ENCODE measurements around the gene MAST3.
"Not testable (repeated sequence)": the region's sequence is repeated elsewhere in the genome, so short reads cannot be mapped to it uniquely, and the experiment has no call there.

Gene MAST3

DNA sequence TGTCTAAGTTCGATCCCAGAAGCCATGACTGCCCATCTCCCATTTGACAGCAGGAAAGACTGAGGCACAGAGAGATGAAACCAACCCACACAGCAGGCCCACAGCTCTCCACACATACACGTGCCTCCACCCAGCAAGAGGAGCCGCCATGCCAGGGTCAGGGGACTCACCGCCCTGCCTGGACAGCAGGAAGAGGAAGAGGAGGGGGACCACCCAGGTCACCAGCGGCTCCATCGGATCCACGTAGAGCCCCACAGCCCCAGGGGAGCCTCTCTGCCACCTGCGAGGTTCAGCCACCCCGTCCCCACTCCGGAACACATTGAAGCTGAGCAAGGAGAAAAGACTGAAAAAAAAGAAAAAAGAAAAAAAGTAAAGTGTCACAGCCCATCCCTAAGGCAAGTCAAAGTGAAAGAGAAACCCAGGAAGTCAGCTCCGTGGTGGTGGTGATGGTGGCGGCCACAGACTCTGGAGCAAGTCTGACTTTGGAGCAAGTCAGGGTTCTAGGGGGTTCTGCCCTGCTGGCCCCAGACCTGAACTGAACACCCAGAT, 10.9 kb upstream of the MAST3 start, which contains the start of gene IL12RB1:
TSS of gene IL12RB1 (minus strand) at position 345 of the 549 bp plus-strand sequence. CDS start at position 234, 111 bp downstream.
- DNase-seq (ENCODE audit: low spot score): peak; percentile 79

DNA sequence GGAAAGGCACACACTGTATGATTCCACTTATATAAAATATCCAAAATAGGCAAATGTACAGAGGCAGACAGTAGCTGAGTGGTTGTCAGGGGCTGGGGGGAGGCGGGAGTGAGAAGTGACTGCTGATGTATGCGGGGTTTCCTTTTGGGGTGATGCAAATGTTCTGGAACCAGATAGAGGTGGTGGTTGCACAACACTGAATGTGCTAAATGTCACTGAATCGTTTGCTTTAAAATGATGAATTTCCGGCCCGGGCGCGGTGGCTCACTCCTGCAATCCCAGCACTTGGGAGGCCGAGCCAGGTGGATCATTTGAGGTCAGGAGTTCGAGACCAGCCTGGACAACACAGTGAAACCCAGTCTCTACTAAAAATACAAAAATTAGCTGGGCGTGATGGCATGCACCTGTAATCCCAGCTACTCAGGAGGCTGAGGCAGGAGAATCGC, 8.5 kb upstream of the MAST3 start:
- DNase-seq (ENCODE audit: low spot score): peak; percentile 83

DNA sequence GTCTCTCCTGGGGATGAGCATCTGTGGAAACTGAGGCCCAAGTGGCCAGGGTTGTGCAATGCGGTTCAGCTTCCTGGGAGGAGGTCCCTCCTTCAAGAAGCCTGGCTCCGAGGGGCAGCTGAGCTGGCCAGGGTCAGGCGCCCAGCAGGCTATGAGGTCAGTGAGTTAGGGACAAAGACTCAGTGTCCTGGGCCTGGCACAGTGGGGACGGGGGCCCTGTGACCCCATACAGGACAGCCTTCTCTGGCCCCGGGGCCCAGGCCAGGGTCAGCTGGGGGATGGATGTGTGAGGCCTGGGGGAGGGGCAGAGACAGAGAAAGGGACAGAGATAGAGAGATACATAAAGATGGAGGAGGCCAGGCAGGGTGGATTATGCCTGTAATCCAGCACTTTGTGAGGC, 7.9 kb upstream of the MAST3 start:
- DNase-seq (ENCODE audit: low spot score): peak; percentile 26

DNA sequence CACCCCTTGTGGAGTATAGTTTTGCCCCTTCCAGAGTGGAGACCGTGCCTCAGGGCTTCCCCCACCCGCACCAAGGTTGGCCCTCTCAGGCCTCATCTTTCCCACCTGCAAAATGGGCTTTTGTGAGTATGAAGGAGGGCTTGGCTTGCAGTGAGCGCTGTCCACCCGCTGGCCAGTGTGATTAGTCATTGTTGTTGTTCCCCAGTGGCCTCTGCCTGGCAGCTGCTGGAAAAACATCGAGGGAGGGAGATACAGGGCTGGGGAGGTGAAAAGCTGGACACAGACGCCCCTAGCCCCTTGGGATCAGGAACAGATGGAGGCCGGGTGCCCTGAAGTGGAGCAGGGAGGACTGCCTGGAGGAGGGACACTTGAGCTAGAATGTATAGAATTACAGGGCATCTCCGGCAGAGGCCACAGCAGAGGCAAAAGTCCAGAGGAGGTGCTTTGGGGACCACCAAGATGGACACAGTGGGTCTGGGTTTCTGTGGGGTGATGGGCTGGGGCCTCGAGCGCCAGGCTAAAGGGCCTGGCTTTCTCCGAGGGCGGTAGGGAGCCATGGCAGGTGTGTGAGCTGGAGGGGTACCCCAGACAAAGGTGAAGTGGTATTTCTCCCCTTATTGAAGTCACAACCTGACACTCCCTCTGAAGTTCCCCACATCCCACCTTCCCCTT, 6.9 kb upstream of the MAST3 start:
- peak; percentile 10 for DNase-seq (ENCODE audit: low spot score)

DNA sequence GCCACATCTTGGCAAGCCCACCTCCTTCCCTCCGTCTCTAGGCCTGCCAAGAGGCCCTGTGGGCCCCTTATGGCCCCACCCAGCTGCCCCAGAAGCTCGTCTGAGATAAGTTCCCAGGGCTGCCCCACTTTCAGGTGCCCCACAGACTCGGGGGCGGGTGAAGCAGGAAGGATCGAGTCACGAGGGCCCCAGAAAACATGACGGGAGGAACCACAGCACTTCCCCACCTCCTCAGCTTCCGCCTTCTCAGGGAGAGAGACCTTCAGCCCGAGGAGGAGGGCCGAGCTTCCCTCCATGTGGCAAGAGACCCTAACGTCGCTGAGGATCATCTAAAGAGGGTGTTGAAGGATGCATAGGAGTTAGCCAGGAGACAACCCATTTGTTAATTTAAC, 6.4 kb upstream of the MAST3 start:
- DNase-seq (ENCODE audit: low spot score): peak; percentile 86

DNA sequence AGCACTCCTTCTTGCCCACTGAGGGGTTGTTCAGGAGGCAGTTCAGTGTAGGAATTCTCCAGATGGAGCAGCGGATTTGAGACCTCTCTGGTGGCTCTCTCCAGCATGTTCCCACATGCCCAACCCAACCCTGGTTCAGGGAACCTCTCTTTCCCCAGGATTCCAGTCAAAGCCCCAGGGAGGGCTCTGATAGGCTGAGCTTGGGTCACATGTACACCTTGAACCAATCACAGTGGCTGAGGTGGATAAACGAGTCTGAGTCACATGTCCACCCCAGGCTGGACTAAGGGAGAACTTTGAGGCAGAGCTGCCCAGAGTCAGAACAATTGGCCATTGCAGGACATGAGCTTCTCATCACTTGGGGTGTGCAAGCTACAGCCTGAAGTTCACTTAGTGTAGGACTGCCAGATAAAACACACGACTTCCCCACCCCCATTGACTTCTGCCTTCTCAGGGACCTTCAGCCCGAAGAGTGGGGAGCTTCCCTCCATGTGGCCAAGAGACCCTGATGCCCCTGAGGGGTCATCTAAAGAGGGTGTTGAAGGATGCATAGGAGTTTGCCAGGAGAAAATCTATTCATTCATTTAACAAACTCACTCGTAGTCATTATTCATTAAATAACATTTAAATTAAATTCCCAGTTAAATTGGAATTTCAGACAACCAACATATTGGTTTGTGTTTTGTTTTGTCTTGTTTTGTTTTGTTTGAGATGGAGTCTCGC, 4.0 kb upstream of the MAST3 start:
- peak; percentile 53 for DNase-seq (ENCODE audit: low spot score)

DNA sequence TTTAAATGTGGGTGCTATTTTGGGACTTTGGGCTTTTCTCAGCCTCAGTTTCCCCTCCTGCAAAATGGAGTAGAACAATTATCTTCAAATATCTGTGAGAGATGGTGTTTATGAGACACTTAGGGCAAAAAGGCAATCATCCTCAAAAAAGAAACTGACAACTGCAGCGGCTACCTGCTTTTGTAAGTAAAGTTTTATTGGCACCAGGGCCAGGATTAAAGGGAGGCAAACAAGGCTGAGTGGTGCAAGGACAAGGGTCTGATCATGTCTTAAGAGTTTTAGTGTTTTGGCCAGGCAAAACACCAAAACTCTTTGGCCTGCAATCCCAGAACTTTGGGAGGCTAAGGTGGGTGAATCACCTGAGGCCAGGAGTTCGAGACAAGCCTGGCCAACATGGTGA, 1.3 kb upstream of the MAST3 start:
- no peak for DNase-seq (ENCODE audit: low spot score)

DNA sequence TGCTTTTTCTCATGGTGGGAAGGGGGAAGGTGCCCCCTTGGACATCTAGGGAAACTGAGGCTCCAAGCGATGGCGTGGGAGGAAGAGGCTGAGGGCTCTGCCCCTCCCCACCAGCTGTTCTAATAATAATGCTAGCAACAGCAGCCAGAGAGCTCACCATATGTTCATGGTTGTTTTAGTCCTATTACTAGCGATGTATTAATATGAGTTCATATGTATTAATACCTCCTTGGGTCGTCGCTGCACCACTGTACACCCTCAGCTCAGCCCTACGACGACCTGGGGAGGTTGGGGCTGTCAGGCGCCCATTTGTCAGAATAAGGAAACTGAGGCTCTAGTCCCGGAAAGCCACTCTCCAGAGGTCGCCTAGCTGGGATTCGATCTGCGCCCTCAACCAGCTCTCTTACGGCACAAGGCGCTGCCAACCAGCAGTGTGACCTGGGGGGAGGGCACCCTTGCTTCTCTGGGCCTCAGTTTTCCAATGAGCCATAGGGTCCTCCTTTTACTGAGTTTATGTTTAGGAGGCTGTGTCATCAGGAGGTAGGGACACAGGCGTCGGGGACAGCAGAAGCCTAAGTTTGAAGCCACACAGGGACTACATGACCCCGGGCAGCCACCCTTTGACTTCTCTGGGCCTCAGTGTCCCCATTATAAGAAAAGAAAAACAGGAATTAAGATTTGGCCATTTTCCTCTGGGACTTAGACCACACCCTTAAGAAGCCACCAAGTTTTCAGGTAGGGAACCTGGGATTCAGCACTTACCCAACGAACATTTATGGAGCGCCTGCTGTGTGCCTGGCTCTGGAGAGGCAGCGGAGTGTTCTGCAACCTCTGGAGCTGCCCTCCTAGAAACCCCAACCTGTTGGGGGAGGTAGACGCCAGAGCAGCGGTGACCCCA, 664 bp downstream of the MAST3 start:
- peak; percentile 72 for DNase-seq (ENCODE audit: low spot score)

DNA sequence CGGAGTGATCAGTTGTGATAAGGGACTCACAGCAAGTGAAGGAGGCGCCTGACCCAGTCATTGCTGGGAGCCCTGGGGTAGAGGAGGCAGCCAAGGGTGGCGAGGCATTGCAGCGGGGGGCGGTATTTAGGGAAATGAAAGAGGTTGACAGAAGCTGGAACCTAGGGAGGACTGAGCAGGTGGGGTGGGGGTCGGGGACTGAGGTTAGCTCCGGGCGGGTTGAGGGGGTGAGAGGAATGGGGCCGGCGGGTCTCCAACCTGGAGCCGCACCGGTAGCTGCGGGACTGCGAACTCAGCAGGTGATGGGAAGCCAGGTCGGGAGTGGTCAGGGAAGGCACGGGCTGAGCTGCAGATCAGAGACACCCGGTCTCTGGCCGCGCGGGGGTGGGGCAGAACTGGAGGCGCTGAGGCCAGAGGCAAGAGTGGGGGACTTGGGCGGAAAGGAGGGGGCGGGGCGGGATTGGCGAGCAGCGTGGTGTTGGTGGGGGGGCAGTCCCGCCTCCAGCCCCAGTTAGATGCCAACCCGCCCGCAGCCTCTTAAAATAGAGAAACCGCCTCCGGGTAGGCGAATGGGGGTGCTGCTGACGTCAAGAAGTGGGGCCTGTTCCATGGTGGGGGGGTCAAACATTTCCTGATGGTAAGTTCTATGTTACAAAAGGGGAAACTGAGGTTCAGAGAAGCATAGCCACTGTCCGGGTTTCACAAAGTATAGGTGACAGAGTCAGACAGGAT, 1.5 kb downstream of the MAST3 start:
- DNase-seq (ENCODE audit: low spot score): peak; percentile 97

DNA sequence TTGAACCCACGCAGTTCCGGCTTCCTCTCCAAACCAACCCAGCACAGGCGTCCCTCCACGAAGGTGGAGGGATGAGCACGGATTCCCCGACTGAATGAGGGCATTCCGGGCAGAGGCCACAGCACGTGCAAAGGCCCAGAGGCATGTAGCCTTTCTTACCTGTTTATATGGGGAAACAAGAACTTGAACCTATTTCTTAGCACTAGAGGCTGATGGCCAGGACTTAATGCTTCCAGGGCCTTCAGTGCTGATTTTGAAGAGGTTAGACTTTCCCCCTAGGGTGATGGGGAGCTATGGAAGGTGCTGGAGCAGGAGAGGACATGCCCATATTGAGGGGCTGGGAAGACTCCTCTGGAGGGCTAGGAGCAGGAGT, 2.0 kb downstream of the MAST3 start:
- DNase-seq (ENCODE audit: low spot score): peak; percentile 63

DNA sequence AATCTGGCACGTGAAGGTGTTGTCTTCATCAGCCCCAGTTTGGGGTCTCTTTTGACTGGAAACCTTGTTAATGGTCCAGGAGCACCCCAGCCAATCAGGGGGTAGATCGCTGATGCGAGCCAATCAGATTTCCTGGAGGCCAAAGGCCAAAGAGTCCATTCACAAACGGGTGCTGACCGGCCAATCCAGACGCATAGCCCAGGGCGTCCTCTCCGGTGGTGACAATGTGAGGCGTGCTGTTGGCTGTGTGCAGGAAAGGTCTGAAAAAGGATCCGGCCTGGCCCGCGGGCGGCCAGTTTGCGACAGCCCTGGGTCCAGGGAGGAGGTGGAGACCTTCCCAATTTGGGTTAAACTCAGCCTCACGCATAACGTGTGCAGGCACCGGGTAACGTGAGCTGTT, 3.1 kb downstream of the MAST3 start:
- DNase-seq (ENCODE audit: low spot score): no peak

DNA sequence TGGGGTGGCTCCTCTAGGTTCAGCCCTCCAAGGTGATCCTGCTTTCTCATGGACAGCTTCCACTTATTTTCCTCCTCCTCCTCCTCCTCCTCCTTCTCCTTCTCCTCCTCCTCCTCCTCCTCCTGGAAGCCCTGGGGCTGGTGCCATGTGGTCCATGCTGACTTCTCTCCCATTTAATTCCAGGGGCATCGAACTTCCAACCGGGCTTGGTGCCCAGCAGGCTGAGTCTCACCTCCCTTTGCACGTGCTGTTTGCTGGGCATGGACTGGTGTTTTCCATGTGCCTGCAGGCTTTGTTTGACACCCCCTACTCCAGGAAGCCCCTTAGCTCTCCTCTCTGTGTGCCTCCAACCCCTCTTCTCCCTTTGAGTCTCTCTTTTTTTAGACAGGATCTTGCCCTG, 3.7 kb downstream of the MAST3 start:
- DNase-seq (ENCODE audit: low spot score): no peak

DNA sequence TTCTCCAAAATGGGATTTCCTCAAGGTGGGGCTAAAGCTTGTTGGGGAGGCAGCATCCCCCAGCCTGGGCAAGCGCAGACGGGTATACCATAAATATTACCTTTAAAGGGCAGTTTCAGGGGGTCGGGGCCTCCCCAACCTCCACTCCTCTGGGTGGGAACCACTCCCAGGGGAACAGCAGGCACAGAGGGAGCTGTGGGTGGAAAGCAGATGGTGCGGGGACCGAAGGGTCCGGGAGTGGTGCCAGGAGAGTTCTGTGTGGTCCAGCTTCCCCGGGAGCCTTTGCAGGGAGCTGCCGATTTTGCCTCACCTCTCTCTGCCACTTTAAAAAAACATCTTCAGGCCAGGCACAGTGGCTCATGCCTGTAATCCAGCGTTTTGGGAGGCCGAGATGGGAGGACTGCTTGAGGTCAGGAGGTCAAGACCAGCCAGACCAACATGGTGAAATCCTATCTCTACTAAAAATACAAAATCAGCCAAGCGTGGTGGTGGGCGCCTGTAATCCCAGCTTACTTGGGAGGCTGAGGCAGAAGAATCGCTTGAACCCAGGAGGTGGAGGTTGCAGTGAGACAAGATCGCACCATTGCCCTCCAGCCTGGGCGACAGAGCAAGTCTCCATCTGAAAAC, 5.5 kb downstream of the MAST3 start:
- no peak for DNase-seq (ENCODE audit: low spot score)

DNA sequence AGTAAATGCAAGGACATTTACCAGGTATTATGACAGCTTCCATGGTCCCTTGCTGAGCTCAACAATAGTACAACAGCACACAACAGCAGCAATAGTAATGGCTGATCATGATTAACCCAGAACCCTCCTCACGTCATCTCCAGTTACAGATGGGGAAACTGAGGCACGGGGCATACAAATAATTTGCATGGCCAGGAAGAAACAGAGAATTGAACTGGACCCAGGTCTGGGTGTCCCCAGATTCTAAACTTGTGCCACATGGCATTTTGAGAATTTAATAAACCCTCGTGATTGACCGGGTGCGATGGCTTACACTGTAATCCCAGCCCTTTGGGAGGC, 7.2 kb downstream of the MAST3 start:
- DNase-seq (ENCODE audit: low spot score): no peak

DNA sequence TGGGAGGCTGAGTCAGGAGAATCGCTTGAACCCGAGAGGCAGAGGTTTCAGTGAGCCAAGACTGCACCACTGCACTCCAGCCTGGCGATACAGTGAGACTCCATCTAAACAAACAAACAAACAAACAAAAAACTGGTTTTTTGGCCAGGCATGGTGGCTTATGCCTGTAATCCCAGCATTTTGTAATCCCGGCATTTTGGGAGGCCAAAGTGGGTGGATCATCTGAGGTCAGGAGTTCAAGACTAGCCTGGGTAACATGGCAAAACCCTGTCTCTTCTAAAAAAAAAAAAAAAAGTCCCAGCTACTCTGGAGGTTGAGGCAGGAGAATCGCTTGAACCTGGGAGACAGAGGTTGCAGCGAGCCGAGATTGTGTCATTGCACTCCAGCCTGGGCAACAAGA, 7.7 kb downstream of the MAST3 start:
- DNase-seq (ENCODE audit: low spot score): not testable (repeated sequence)

DNA sequence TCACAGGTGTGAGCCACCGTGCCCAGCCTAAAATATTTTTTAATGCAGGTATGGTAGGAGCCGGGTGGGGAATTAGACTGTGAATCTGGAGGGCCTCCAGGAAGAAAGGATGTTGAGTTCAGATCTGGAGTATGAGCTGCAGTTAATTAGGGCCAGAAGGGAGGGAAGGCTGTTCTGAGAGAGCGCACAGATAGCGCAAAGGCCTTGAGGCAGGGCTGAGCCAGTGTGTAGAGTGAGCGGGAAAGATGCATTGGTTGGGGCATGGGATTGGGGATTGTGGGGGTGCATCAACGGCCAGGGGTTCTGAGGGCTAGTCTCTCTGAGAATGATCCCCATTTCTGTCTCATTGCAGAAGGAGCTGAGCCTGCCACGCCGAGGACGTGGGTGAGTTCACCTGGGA, 9.7 kb downstream of the MAST3 start:
- peak; percentile 21 for DNase-seq (ENCODE audit: low spot score)

DNA sequence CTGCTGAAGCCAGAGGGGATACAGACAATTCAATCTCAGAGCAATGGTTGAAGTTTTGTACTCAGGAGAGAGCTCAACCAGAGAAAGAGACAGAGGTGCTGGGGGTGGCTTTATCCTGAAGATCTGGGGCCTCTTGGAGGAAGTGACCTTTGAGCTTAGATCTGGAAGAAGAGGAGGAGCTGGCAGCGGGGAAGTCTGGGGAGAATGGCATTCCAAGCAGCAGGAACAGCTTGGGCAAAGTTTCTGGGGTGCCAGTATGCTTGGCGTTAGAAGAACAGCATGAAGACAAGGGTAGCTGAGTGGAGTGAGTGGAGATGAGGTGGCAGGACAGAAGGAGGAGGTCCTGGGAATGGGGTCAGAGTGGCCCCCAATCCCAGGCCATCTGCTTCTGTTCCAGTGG, 11.3 kb downstream of the MAST3 start:
- peak; percentile 23 for DNase-seq (ENCODE audit: low spot score)

DNA sequence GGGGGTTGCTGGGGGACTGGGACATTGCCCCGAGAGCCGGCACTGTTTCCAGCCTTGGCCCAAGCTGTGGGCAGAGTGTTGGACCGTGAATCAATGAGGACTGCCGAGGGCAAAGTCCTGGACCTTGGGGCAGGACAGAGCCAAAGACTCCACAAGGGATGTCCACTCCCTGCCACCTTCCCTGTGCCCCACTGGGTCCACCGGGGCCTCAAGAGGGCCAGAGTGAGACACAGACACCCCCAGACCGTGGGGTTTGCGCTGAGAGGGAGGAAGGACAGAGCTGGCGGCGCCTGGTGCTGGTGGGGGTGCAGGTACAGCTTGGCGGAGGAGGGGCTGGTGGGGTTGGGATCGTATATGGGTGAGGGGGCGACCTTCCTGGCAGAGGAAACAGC, 11.8 kb downstream of the MAST3 start:
- DNase-seq (ENCODE audit: low spot score): no peak

DNA sequence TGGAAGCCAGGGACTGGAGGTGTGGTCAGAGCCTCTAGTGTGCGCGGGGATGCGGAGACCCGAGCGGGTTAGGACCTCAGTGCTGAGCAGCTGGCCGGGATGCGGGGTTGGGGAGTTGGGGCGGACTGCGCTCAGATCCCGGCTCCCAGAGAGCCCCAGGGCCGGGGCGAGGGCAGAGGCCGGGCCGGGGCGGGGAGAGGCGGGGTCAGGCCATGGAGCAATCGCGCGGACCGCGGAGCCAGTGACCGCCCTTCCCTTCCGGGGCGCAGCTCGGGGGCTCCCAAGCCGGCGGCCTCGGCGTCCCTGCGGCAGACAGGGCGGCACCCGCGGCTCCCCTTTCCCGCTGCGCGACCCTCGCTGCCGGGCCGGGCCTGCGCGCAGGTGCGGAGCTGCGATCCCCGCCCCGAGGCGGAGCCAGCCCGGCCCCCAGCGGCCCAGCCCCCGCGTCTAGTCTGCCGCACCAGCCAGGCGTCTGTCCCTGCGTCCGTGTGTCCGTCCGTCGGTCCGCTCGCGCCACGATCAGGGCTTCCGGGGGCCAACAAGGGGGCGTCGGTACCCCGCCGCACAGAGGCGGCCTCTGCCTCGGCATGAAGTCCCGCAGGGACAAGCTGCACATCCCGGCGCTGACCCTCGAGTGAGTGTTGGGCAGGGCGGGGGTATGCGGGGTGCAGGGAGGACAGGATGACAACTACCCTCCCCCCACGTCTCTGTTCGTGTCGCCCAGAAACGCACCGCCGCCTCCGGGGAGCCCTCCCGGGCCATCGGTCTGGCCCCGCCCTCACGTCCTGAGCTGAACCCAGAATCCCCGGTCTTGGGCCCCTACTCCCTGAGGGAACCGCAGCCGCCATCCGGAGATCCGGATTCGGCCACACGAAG, 12.4 kb downstream of the MAST3 start:
- peak; percentile 47 for DNase-seq (ENCODE audit: low spot score)

DNA sequence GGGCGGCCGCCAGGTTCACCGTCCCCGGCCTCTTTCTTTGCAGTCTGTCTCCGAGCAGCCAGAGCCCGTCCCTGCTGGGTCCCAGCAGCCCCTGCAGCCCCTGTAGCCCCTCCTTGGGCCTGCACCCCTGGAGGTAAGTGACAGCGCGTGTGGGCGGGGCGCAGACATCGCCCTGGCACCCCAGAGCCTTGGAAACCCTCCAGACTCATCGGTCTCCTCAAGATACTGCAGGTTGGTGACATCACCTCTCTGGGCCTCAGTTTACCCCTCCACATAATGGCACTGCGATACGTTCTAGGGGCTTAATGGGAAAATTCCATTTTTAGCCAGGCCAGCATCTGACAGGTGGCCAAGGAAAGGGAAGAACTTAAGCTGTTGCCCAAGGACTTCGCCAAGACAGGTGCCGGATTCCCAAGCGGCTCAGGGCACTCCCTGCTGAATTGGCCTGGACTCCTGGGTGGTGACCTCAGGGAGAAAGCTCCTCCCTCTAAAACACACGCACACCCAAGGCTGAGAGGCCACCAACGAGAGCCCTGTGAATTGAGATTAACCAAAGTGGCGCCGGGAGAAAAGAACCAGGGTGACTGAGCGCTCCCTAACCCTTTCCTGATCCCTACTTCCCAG, 13.1 kb downstream of the MAST3 start:
- DNase-seq (ENCODE audit: low spot score): no peak

Data from NAMALWA (cell line).